K562 (cell line): ENCODE results near the gene ADAM22. TPM values are rescaled to one million over a fixed set of nuclear protein-coding genes. Genes with fewer than 3 reads are reported as not detected.

Source experiments
- ATAC-seq: fragments of 200-7000 bp; cut with Tn5 transposase; 3 replicates; pipeline ENCODE4 v1.9.1; 2020; ENCODE audit warnings: moderate library complexity
- BruUV-seq: library from RNA; stranded (reverse); fragments of 400-500 nt; replicated peaks from 2 replicates; lab custom pipeline; 2021; lab: Mats Ljungman, UMichigan
- CTCF ChIA-PET: fragments of 300-600 bp; formaldehyde crosslinking; extraction: SDS; loops from one replicate; lab custom pipeline; 2021; ENCODE audit warnings: low intra/inter-chr PET ratio; lab: Yijun Ruan, JAX
- POLR2A ChIA-PET: fragments of 300-600, 350-650 bp; sonication (Branson Sonifier 250); formaldehyde crosslinking; extraction: SDS; loops from one replicate; lab custom pipeline; 2021; ENCODE audit warnings: antibody characterized with exemption, inconsistent platforms; lab: Yijun Ruan, JAX
- DNase-seq, 4 experiments: peaks; one replicate each; pipeline versions ENCODE4 v3.0.0 to v3.0.0-alpha.2; 2011 to 2018; ENCODE audit warnings: low spot score in 3 of 4, mixed read lengths in 3 of 4; ENCODE audit errors: extremely low read depth in 1 of 4
- FAIRE-seq: peaks from 2 replicates; lab custom pipeline; 2011; peaks lifted over from hg19 to GRCh38; lab: Jason Lieb, UNC
- H2AFZ ChIP-seq: 2 replicates; pipeline ENCODE4 v1.6.0; 2011; ENCODE audit warnings: low read depth, low read length, control low read depth, inconsistent platforms
- H3K27ac ChIP-seq: fragments of 200-600 bp; 3 replicates; pipeline ENCODE4 v1.8.0; 2011; ENCODE audit warnings: low read depth, mild to moderate bottlenecking, control low read depth, inconsistent platforms, low read length, moderate library complexity, mixed read lengths; ENCODE audit errors: extremely low read depth
- H3K27me3 ChIP-seq, 2 experiments: fragments of 300-600 bp in 1 of 2; 2 replicates in 1 of 2; 3 replicates in 1 of 2; pipeline versions ENCODE4 v1.6.0 to v1.8.0; 2011; ENCODE audit warnings: inconsistent platforms in 2 of 2, low read length in 2 of 2, mild to moderate bottlenecking in 1 of 2, mixed read lengths in 1 of 2, moderate library complexity in 1 of 2; ENCODE audit not compliant: control insufficient read depth in 2 of 2, insufficient read depth in 2 of 2
- H3K36me3 ChIP-seq: fragments of 300-600 bp; 3 replicates; pipeline ENCODE4 v1.8.0; 2011; ENCODE audit warnings: mild to moderate bottlenecking, low read length, inconsistent platforms; ENCODE audit not compliant: control insufficient read depth, insufficient read depth
- H3K4me1 ChIP-seq, 2 experiments: fragments of 200-600 bp in 1 of 2; replicated peaks in 1 of 2; 2 replicates in 1 of 2; 3 replicates in 1 of 2; pipeline versions ENCODE4 v1.5.1 to v1.8.0; 2011; ENCODE audit warnings: inconsistent platforms in 2 of 2, low read length in 2 of 2, mild to moderate bottlenecking in 1 of 2, mixed read lengths in 1 of 2, moderate library complexity in 1 of 2; ENCODE audit not compliant: control insufficient read depth in 2 of 2, insufficient read depth in 2 of 2
- H3K4me2 ChIP-seq: 2 replicates; pipeline ENCODE4 v1.6.1; 2011; ENCODE audit warnings: low read length, control low read depth, inconsistent platforms, mixed read lengths; ENCODE audit not compliant: insufficient read depth
- H3K4me3 ChIP-seq: fragments of 200-600 bp; sonication (generic), shearing (Covaris generic); 2 replicates; pipeline ENCODE4 v1.5.1; 2016; ENCODE audit warnings: control low read depth, inconsistent platforms
- H3K79me2 ChIP-seq: fragments of 200-600 bp; 3 replicates; pipeline ENCODE4 v1.8.0; 2011; ENCODE audit warnings: low read length, inconsistent platforms; ENCODE audit not compliant: control insufficient read depth, insufficient read depth
- H3K9ac ChIP-seq, 2 experiments: 2 replicates each; pipeline versions ENCODE4 v1.6.0 to v1.6.1; 2011; ENCODE audit warnings: low read depth in 2 of 2, low read length in 2 of 2, control low read depth in 1 of 2, inconsistent platforms in 1 of 2, mild to moderate bottlenecking in 1 of 2, mixed read lengths in 1 of 2; ENCODE audit not compliant: insufficient read depth in 1 of 2
- H3K9me1 ChIP-seq: one replicate; pipeline ENCODE4 v1.6.0; 2011; ENCODE audit warnings: inconsistent platforms, mild to moderate bottlenecking, low read length, moderate library complexity; ENCODE audit not compliant: control insufficient read depth, insufficient read depth
- H3K9me3 ChIP-seq: replicated peaks from 2 replicates; pipeline ENCODE4 v1.5.1; 2011; ENCODE audit warnings: low read depth, low read length, inconsistent platforms; ENCODE audit not compliant: control insufficient read depth, insufficient read depth
- H4K20me1 ChIP-seq: replicated peaks from 2 replicates; pipeline ENCODE4 v1.6.1; 2011; ENCODE audit warnings: low read length, inconsistent platforms, mixed read lengths; ENCODE audit not compliant: control insufficient read depth, insufficient read depth
- E2F3 ChIP-seq: fragments of 250-450 bp; sonication (Bioruptor Pico); IDR thresholded peaks from 2 replicates; pipeline ENCODE4 v1.4.0; 2020; ENCODE audit warnings: mild to moderate bottlenecking
- EP400 ChIP-seq: fragments of 450-650 bp; IDR thresholded peaks from 2 replicates; pipeline ENCODE4 v1.6.1; 2017; ENCODE audit warnings: antibody characterized with exemption, mild to moderate bottlenecking, moderate library complexity
- JUNB ChIP-seq: fragments of 450-650 bp; formaldehyde crosslinking; conservative IDR thresholded peaks from 2 replicates; pipeline ENCODE4 v1.4.0; 2020; ENCODE audit warnings: mild to moderate bottlenecking
- L3MBTL2 ChIP-seq: fragments of 450-650 bp; IDR thresholded peaks from 2 replicates; pipeline ENCODE4 v1.6.1; 2016; ENCODE audit warnings: mild to moderate bottlenecking, moderate library complexity
- NR4A1 ChIP-seq, 2 experiments: fragments of 250-450 bp in 1 of 2; fragments of 450-650 bp in 1 of 2; sonication (Bioruptor Pico) in 1 of 2; IDR thresholded peaks; 2 replicates each; pipeline versions ENCODE4 v1.4.0 to v1.6.1; 2016 to 2020; ENCODE audit warnings: mild to moderate bottlenecking in 2 of 2, missing compliant biosample characterization in 1 of 2, missing genetic modification characterization in 1 of 2, moderate library complexity in 1 of 2
- SNRNP70 ChIP-seq: fragments of 200-400 bp; formaldehyde crosslinking; optimal IDR thresholded peaks from 2 replicates; pipeline ENCODE3; 2017; ENCODE audit warnings: low read depth, low read length
- YY1 ChIP-seq, 3 experiments: IDR thresholded peaks; 2 replicates each; pipeline ENCODE4 v1.6.1; 2011; ENCODE audit warnings: low read length in 2 of 3, mild to moderate bottlenecking in 2 of 3, moderate library complexity in 2 of 3, borderline replicate concordance in 1 of 3, control low read depth in 1 of 3, low read depth in 1 of 3; ENCODE audit not compliant: insufficient read depth in 3 of 3, insufficient replicate concordance in 2 of 3, control insufficient read depth in 1 of 3, insufficient read length in 1 of 3; ENCODE audit errors: extremely low read depth in 1 of 3
- ZNF76 ChIP-seq: fragments of 250-450 bp; sonication (Bioruptor Pico); IDR thresholded peaks from 2 replicates; pipeline ENCODE4 v1.4.0; 2020; ENCODE audit warnings: mild to moderate bottlenecking, moderate library complexity, borderline replicate concordance
- WGBS: fragments of 100-300 bp; shearing (Covaris generic); methylation state at CpG from one replicate; pipeline ENCODE4 v1.1.6; 2016; ENCODE audit warnings: low coverage, mixed read lengths; ENCODE audit not compliant: insufficient coverage; ENCODE audit errors: missing lambda C conversion rate; 5-methylcytosine and 5-hydroxymethylcytosine counted together
- in situ Hi-C: fragments of 300-500 bp; cut with MboI; formaldehyde crosslinking; loops from 4 replicates; pipeline ENCODE4 v1.15.0; 2018; ENCODE audit warnings: inconsistent platforms, mixed read lengths
- intact Hi-C: fragments of 100-400 bp; cut with micrococcal nuclease; formaldehyde crosslinking; loops from 2 replicates; pipeline ENCODE4 v1.14.2; 2022
- polyA plus RNA-seq, 8 experiments: library from polyadenylated mRNA; depleted of rRNA in 4 of 8; stranded (reverse) in 5 of 8; unstranded in 3 of 8; fragments of >200 nt; fragmentation: Nextera tagmentation in 2 of 8; fragmentation: Illumina TruSeq in 1 of 8; extraction: Ambion mirVana in 2 of 8; extraction: Trizol in 1 of 8; gene quantifications; 2 replicates each; pipeline versions ENCODE4 v1.2.1 to v1.2.3, GENCODE V29; 2011 to 2014; ENCODE audit warnings: inconsistent platforms in 1 of 8, missing spikeins in 1 of 8
- total RNA-seq, 7 experiments: library from RNA; depleted of rRNA in 6 of 7; stranded (reverse); fragments of >200 nt in 6 of 7; fragmentation: Illumina TruSeq in 2 of 7; extraction: Trizol in 2 of 7; gene quantifications; 2 replicates each; pipeline versions ENCODE4 v1.2.1 to v1.2.3, GENCODE V29; 2011 to 2021; ENCODE audit warnings: low replicate concordance in 1 of 7
- TF ChIP-seq, protein P1 (sequence below): fragments of 250-450 bp; sonication (Bioruptor Pico); IDR thresholded peaks from 2 replicates; pipeline ENCODE4 v1.8.0; 2022; ENCODE audit warnings: moderate library complexity, mild to moderate bottlenecking, inconsistent platforms
- TF ChIP-seq, protein P2 (sequence below): sonication (generic); formaldehyde crosslinking; IDR thresholded peaks from 2 replicates; pipeline ENCODE4 v1.8.0; 2022; ENCODE audit warnings: mild to moderate bottlenecking, missing genetic modification reagents

ADAM22 gene
- total and polyA plus RNA-seq, 9 of the 15 experiments (the other 6 are each of a cell fraction or from before 2014, with no cell fraction given) = 0.01 to 0.58 (median 0.18) TPM

DNA sequence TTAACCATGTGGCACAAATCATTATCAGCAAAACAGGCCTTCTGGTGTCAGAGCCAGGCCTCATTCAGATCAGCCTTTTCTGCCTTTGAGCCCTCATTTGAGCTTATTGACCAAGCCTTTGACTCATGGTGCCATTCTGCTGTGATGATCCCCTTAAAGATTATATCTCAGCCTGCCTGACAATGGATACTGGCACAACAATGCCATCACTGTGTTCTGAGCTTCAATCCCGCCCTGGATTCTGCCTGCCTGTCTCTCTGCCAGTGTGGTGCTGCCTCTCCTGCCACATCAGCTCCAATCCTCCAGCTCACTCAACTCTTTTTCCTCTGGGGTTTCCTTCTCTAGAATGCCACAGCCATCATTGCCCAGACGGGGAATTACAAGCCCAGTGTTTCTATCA, 233.2 kb downstream of the ADAM22 start:
- Histone ChIP-seq H3K9me3 (no peaks in the 10 kb centered on the region), H3K36me3 (no peaks in the 10 kb centered on the region), H3K9ac (no peak overlapping the region), H4K20me1 (no peaks in the 10 kb centered on the region), H3K27me3 (no peaks in the 10 kb centered on the region), H3K4me1 (no peaks in the 10 kb centered on the region), H3K4me3 (no peak overlapping the region), H3K9me1 (no peaks in the 10 kb centered on the region), H2AFZ (no peak overlapping the region), H3K79me2 (no peaks in the 10 kb centered on the region), H3K4me2 (no peak overlapping the region), H3K27ac (no peak overlapping the region)
- WGBS = 0% methylated on average over 2 of the region's 2 CpGs
- ATAC-seq (no peak), DNase-seq (no peak), FAIRE-seq (no peak)
- ChIA-PET POLR2A (no interaction called here), CTCF (no interaction called here)
- no TSS peak for BruUV-seq
- in situ Hi-C loops (no loop called here), intact Hi-C loops (loop anchor here (5.0 kb wide), 1 partner anchor 660 kb away; no protein-coding TSS in a partner anchor)
- TF ChIP-seq ZNF76 = no peak
- no peak for TF ChIP-seq NR4A1 (CRISPR knock-in tag; IDR thresholded peaks at IDR 0.05)
- TF ChIP-seq NR4A1 (tag; IDR thresholded peaks at IDR 0.05) = no peak
- TF ChIP-seq E2F3 (CRISPR knock-in tag) = no peak
- TF ChIP-seq EP400 = no peak
- no peak for TF ChIP-seq JUNB (CRISPR knock-in tag)
- no peak for TF ChIP-seq SNRNP70
- TF ChIP-seq, protein P1, sequence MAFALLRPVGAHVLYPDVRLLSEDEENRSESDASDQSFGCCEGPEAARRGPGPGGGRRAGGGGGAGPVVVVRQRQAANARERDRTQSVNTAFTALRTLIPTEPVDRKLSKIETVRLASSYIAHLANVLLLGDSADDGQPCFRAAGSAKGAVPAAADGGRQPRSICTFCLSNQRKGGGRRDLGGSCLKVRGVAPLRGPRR (CRISPR knock-in tag) = no peak
- no peak for TF ChIP-seq YY1 (IDR thresholded peaks at IDR 0.05; ENCODE audit: borderline replicate concordance in 1 of 3, control insufficient read depth in 1 of 3, extremely low read depth in 1 of 3, insufficient read depth in 3 of 3, insufficient read length in 1 of 3, insufficient replicate concordance in 2 of 3, low read depth in 1 of 3, low read length in 2 of 3)
- no peak for TF ChIP-seq L3MBTL2
- TF ChIP-seq, protein P2, sequence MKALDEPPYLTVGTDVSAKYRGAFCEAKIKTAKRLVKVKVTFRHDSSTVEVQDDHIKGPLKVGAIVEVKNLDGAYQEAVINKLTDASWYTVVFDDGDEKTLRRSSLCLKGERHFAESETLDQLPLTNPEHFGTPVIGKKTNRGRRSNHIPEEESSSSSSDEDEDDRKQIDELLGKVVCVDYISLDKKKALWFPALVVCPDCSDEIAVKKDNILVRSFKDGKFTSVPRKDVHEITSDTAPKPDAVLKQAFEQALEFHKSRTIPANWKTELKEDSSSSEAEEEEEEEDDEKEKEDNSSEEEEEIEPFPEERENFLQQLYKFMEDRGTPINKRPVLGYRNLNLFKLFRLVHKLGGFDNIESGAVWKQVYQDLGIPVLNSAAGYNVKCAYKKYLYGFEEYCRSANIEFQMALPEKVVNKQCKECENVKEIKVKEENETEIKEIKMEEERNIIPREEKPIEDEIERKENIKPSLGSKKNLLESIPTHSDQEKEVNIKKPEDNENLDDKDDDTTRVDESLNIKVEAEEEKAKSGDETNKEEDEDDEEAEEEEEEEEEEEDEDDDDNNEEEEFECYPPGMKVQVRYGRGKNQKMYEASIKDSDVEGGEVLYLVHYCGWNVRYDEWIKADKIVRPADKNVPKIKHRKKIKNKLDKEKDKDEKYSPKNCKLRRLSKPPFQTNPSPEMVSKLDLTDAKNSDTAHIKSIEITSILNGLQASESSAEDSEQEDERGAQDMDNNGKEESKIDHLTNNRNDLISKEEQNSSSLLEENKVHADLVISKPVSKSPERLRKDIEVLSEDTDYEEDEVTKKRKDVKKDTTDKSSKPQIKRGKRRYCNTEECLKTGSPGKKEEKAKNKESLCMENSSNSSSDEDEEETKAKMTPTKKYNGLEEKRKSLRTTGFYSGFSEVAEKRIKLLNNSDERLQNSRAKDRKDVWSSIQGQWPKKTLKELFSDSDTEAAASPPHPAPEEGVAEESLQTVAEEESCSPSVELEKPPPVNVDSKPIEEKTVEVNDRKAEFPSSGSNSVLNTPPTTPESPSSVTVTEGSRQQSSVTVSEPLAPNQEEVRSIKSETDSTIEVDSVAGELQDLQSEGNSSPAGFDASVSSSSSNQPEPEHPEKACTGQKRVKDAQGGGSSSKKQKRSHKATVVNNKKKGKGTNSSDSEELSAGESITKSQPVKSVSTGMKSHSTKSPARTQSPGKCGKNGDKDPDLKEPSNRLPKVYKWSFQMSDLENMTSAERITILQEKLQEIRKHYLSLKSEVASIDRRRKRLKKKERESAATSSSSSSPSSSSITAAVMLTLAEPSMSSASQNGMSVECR (CRISPR knock-in tag) = no peak
